ENCODE measurements around the gene KCNJ11. TPM values are rescaled to one million over a fixed set of nuclear protein-coding genes. Genes with fewer than 3 reads are reported as not detected.

KCNJ11 gene
- total RNA-seq, 1 donor from 2014 or later: 1.1 TPM

DNA sequence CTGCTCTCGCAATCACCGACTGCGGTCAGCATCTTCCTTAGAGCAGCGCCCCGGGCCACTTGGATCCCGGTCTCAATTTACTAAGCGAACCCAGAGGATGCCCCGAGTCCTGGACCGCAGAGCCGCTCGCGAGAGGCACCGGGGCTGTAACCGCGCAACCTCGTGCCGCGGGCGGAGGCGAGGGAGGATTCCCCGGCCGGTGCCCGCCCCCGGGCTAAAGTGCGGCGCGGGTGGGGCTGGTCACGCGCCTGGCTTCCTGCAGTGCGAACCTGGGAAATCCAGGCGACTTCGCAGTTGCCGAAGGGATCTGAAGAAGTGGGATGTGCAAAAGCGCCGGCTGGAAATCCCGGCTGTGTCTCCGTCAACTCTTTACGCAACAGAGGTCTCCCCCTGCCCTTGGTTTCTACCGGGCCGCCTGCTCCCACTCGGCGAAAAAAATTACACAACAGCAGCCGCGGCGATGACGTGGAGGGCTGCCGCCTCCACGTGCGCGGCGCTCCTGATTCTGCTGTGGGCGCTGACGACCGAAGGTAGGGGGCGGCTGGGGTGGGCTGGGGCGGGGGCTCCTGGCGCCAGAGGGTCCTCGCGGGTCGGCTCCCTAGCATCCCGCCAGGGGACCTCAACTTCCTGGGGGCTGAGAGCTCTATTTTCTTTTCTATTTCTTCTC is 36.8 kb downstream of the KCNJ11 start, which contains the start of gene NCR3LG1:
TSS of gene NCR3LG1 (plus strand) at position 291 of the 667 bp plus-strand sequence. CDS start at position 461, 170 bp downstream.
- Mint-ChIP-seq H3K27me3 (peaks cover 33% of the 10 kb centered on the region), H3K27ac (peak within 1 kb of the TSS; percentile 92), H3K36me3 (ENCODE audit: low read depth) (peaks cover 5% of the 10 kb centered on the region), H3K4me3 (peak within 1 kb of the TSS; percentile 93), H3K4me1 (peaks cover 27% of the 10 kb centered on the region), H3K9me3 (no peaks in the 10 kb centered on the region)
- intact Hi-C loops (cut with micrococcal nuclease): loop anchor here (1.0 to 5.0 kb wide), 2 partner anchors 75 to 274 kb away; partner anchors contain the start of genes NUCB2 and RPS13
- peak; percentile 86 for DNase-seq

- Mint-ChIP-seq H3K27me3 (peaks cover 29% of the 10 kb centered on the region), H3K9me3 (no peaks in the 10 kb centered on the region), H3K27ac (peak overlapping the region; percentile 57), H3K36me3 (ENCODE audit: low read depth) (peaks cover 5% of the 10 kb centered on the region), H3K4me1 (peaks cover 27% of the 10 kb centered on the region), H3K4me3 (peak overlapping the region; percentile 93)
- no peak for DNase-seq
- intact Hi-C loops (cut with micrococcal nuclease): loop anchor here (1.0 to 5.0 kb wide), 2 partner anchors 75 to 274 kb away; partner anchors contain the start of genes NUCB2 and RPS13
Observed at GRCh38 chr11:17351172-17351509, 37.3 kb downstream of the KCNJ11 start.

- no peak for DNase-seq
- peak overlapping the region; percentile 93 for H3K4me3 Mint-ChIP-seq
- no peaks in the 10 kb centered on the region for H3K9me3 Mint-ChIP-seq
- peaks cover 5% of the 10 kb centered on the region for H3K36me3 Mint-ChIP-seq (ENCODE audit: low read depth)
- intact Hi-C loops (cut with micrococcal nuclease): loop anchor here (1.0 to 5.0 kb wide), 2 partner anchors 74 to 273 kb away; partner anchors contain the start of genes NUCB2 and RPS13
- peaks cover 27% of the 10 kb centered on the region for H3K4me1 Mint-ChIP-seq
- H3K27ac Mint-ChIP-seq: peak overlapping the region; percentile 57
- peaks cover 29% of the 10 kb centered on the region for H3K27me3 Mint-ChIP-seq
Observed at GRCh38 chr11:17350455-17351171, 37.8 kb downstream of the KCNJ11 start.

DNA sequence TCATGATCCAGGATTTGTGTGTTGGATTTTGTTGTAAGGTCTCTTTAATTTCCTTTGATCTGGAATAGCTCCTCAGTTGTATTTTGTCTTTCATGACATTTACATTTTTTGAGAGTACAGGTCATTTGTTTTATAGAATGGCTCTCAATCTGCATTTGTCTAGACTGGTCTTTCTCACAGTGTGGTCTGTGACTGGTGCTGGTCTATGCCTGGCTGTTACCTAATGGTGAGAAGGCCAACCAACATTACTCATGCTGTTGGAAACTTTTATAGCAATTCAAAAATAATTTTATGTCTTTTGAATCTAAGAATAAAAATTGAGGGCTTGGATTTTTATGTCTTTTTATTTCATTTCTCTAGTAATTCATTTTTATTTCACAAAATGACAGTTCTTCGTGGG is 40.8 kb downstream of the KCNJ11 start:
- no peak overlapping the region for H3K27ac Mint-ChIP-seq
- peaks cover 25% of the 10 kb centered on the region for H3K4me1 Mint-ChIP-seq
- H3K27me3 Mint-ChIP-seq: peaks cover 15% of the 10 kb centered on the region
- DNase-seq: no peak
- no peak overlapping the region for H3K4me3 Mint-ChIP-seq
- intact Hi-C loops (cut with micrococcal nuclease): no loop called here
- no peaks in the 10 kb centered on the region for H3K9me3 Mint-ChIP-seq
- H3K36me3 Mint-ChIP-seq (ENCODE audit: low read depth): peaks cover 14% of the 10 kb centered on the region

- Mint-ChIP-seq H3K36me3 (ENCODE audit: low read depth) (peaks cover 18% of the 10 kb centered on the region), H3K4me3 (no peak overlapping the region), H3K27me3 (no peaks in the 10 kb centered on the region), H3K4me1 (peaks cover 10% of the 10 kb centered on the region), H3K27ac (no peak overlapping the region), H3K9me3 (no peaks in the 10 kb centered on the region)
- intact Hi-C loops (cut with micrococcal nuclease): no loop called here
- DNase-seq: no peak
Observed at GRCh38 chr11:17343907-17344306, 44.6 kb downstream of the KCNJ11 start.

- intact Hi-C loops (cut with micrococcal nuclease): no loop called here
- Mint-ChIP-seq H3K27me3 (no peaks in the 10 kb centered on the region), H3K27ac (no peak overlapping the region), H3K4me1 (peaks cover 10% of the 10 kb centered on the region), H3K4me3 (no peak overlapping the region), H3K36me3 (ENCODE audit: low read depth) (peaks cover 18% of the 10 kb centered on the region), H3K9me3 (no peaks in the 10 kb centered on the region)
- DNase-seq: no peak
Observed at GRCh38 chr11:17343257-17343656, 45.2 kb downstream of the KCNJ11 start.

Other genes with a start within 250 kb of the KCNJ11 start
- 30.3 and 35.3 TPM in 2 replicates for gene PIK3C2A, start 180.7 kb downstream of the KCNJ11 start, total RNA-seq
- 48.6 and 52.7 TPM in 2 replicates for gene NUCB2, start 111.9 kb downstream of the KCNJ11 start, total RNA-seq
- 4.4 and 4.5 TPM in 2 replicates for gene NCR3LG1, start 36.9 kb downstream of the KCNJ11 start, total RNA-seq
- not detected in 2 replicates for gene ABCC8, start 88.2 kb upstream of the KCNJ11 start, total RNA-seq
- not detected in 2 replicates for gene USH1C, start 155.8 kb upstream of the KCNJ11 start, total RNA-seq
- not detected in 2 replicates for gene OTOG, start 158.6 kb upstream of the KCNJ11 start, total RNA-seq